ENCODE results near the gene POLR1H.

The POLR1H gene

DNA sequence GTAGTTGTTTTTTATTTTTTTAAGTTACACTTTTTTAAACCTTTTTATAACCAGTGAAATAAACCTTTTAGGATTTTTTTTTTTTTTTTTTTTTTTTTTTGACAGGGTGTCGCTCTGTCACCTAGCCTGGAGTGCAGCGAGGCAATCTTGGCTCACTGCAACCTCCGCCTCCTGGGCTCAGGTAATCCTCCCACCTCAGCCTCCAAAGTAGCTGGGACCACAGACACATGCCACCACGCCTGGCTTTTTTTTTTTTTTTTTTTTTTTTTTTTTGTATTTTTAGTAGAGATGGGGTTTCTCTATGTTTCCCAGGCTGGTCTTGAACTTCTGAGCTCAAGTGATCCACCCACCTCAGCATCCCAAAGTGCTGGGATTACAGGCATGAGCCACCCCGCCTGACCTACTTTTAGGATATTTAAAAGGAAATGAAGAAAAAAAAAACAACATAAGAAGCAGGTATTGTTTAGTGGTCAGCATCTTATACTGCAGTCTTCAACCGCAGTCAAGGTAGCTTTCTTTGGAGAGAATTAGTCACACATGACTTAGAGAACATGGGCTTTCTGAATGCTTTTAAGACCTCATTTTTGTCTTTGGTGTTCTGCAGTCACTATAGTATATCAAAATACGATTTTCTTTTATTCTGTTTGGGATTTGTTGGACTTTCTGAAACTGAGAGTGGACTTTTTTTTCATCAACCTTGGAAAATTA, 1.6 kb downstream of the POLR1H start:
- DNase-seq, result no peak

DNA sequence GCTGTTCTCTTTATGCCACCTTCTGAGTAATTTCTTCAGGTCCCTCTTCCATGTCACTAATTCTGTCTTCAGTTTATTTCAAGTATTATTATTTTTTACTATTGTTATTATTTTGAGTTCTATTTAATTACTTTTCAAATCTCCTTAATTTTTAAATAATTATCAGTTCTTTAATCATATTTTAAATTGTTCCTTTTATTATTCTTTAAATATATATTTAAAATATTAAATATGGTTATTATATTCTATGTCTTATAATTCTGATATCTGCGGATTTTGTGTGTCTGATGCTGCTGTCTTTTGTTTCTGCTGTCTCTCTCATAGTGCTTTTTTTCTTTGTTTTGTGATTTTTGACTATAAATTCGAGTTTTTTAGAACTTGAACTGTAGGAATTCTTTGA, 2.2 kb downstream of the POLR1H start:
- no peak for DNase-seq

DNA sequence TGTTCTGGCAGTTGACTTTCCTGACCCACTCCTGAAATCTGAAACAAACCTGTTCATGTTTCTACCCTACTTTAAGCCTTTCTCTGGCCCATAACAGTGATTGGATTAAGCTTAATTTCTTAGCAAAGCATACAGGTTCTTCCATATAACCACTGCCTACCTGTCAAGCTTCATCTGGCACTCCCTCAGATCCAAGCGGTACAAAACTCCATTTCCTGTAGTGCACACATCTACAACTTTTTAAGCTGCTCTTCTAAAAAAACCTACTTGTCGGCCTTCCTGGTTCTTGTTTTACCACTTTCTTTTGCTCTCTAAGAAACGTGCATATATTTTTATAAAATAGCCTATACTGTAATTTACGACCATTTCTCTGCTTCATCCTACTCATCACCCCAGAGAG, 5.0 kb downstream of the POLR1H start:
- no peak for DNase-seq

DNA sequence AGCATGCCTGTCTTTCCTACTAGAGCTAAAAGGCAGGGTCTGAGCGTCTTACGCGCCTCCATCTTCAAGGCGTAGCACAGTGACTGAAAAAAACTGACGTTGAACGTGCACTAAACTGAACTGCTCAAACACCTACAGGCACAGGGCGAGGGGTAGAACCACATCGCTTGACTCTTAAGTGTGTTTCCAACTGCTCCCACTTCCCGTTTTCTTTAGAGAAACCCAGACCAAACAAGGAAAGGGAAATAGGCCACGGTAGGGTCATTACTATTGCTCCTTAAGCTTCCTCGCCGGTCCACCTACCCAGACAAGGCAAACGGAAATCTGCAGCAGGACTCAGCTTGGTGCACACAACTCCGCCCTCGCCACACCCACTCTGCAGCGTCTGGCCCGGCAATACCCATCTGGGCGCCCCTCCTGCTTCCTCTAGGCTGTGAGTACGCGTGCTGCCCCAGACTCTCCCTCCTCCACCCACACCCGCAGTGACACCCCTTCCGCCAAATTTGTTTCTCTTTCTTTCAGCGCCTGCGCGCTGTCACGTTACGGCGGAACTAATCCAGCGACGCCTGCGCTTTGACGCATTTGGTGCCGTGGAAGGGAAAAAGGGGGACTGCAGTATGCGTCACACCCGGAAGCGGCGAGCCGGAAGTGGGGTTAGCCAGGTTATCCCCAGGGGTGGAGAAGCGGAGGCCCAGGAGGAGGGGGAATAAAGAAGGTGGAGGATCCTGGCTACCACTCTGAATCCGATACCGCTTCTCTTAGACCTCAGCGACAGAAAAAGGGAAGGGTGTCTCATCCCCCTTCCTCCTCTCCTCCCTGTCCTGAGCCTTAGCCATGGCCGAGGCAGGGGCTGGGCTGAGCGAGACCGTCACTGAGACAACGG, 5.8 kb downstream of the POLR1H start, which contains the start of gene PPP1R11:
Gene PPP1R11 (plus strand): TSS at position 622 of the 883 bp plus-strand sequence. CDS start 213 bp downstream, at position 835.
- peak; percentile 100 for DNase-seq

DNA sequence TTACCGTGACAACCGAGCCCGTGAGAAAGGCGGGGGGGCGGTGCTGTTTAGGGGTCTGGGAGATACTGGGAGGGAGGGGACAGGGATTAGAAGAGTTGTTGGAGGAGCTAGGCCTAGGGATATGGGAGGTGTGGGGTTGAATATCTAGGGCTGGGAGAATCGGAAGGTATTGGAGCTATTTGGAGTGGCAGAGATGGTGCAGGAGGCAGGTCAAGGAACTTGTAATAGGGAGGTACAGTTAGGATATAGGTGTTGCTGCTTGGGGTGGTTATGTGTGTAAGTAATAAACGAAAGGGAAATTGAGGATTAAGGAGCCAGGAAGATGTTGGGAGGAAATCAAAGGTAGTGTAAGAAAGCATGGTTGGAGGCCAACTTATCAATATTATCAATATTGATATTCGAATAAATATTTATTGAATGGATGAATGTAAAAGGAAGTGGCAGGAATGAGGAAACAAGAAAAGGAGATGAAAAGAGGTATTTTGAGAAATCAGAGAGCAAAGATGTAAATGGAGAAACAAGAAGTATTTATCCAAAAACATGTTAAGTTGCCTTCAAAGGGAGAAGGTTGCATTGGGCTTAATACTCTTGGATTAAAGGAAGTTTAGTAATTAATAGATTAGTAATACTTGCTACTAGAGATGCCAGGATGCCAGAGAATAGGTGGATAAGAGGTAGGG, 6.5 kb downstream of the POLR1H start:
- no peak for DNase-seq

DNA sequence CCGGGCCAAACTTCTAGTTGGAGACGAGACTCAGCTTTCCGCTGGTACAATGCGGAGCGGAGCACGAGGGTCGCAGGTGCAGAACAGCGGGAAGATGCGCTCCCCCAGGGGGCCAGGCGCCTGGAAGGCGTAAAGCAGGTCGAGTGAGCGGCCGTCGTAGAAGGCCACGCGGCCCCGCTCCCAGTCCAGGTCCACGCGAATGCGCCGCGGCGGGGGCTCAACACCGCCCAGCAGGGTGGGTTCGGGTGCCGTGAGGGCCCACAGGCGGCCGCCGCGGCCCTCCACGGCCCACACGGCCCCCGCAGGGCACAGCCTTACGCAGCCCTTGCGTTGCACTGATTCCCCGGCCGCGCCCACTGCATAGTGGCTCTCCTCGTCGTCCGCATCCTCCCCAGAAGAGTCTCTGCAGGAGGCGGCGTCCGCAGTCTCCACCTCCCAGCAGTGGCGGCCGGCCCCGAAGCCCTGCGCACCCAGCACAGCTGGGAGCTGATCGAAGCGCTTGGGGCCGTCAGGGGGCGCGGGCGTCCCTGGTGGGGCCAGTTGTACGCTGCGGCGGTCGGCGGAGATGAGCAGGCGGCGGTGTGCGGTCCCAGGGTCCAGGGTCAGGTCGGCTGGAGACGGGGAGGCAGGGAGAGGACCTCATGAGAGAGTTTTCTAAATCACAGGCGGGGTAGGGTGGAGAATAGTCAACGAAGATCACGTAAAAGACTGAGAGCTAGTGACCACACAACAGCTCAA, 10.2 kb downstream of the POLR1H start:
- DNase-seq, result no peak

DNA sequence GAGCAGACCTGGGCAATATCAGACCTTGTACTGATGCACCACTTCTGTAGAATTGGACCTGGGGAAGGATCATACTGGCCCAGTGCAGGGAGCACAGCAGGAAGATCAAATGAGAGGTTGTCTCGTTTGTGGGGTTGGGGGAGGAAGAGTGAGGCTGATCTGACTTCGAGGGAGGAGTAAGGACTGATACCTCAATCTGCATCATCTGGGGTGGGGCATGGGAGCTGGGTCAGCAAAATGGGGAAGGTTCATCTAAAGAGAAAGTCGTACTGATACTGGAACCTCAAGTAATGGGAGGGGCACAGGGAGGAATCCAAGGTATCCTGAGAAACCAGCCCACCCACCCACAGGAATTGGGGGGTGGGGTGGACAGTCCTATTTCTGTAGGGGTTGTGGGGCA, 10.8 kb downstream of the POLR1H start:
- DNase-seq, result no peak

DNA sequence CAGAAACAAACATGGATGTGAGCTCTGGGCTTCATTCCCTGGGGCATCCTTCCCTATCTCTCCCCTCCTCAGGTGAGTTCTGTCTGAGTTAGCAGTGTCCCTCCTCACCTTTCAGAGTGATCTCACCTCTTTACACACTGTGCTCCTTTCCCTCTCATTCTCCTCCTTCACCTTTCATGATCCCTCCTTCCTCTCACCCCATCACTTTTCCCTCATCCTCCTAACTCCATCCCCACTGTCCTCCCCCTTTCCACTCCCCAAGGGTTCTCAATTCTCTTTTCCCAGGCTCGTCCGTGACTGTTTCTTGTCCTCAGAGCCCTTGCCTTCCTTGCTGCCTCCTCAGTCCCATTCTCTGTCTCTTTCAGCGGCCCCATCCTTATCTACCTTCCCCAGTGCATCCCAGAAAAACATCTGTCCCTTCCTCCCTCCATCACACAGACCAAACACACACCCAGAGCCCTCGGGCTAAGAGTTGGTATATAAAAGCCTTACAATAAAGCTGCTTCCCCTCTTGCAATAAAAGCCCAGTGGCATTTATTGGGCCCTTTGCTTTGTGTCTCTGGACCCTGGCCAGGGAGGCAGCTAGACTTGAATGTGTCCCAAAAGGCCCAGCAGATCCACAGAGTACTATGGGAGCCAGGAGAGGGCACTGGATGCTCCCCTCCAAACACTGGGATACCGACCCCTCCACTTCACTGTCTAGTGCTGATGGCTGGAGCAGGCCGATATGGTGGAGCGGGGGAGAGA, 12.6 kb downstream of the POLR1H start:
- no peak for DNase-seq

DNA sequence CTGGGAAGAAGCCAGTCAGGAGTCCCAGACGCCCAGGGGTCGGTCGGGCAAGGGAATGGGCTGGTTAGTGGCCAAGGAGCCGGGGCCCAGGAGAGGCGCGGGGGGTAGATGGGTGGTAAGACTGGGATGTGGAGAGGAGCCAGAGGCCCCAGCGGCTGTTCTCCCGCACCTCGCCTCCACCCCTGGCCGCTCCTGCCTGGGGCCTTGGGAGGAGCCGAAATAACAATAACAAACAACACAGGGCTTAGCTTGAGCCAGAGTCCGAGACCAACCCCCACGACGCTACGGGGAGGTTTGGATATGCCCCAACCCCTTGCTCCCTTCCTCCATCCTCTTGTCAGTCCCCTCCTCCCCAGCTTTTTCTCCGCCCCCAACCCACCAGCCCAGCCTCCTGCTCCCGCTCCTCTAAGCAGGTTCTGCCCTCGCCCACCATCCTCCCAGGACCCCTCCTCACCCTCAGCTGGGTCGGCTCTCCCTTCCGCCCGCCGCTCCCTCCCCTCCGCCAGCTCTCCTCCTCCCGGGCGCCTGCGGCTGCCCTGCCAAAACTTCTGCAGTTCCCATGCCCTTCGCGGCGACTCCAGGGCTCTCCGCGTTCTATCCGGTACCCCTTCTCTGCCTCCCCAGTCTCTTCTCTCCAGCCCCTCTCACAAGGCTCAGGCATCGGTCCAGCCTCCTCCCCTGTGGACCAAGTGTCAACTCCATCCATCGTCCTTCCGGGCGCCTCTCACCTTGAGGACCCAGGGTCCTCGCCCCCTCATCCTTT, 13.4 kb downstream of the POLR1H start:
- DNase-seq, result no peak

DNA sequence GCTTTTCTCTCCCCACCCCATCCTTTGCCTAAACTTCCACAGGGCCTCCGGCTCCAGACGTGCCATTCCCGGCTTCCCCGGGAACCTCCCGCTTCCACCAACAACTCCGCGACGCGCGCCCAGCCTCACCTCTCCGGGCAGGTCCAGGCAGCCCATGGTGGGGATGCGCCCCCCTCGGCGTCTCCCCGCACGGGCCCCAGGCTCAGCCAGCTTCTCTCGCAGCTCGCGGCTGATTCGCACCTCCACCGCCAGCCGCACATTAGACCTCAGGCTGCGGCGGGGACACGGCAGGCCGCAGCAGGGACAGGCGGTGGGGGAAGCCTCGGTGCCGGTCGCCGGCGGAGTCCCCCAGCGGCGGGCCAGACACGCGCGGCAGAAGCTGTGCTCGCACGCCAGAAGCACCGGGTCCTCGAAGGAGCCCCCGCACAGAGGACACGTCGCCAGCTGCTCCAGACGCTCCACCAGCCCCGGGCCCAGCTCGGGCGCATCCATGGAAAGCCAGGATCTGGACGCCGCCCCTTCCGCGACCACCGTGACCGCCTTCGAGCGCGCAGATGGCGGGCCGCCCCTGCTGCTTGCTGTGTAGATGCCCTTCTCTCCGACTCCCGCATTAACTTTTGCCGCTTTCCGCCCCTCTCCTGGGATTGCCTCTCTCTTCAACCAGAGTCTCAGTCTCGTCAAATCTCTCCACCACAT, 14.2 kb downstream of the POLR1H start, which contains the start of gene RNF39:
Gene RNF39 (minus strand): TSS at position 676 of the 696 bp plus-strand sequence. CDS start 184 bp downstream, at position 492.
- no peak for DNase-seq

DNA sequence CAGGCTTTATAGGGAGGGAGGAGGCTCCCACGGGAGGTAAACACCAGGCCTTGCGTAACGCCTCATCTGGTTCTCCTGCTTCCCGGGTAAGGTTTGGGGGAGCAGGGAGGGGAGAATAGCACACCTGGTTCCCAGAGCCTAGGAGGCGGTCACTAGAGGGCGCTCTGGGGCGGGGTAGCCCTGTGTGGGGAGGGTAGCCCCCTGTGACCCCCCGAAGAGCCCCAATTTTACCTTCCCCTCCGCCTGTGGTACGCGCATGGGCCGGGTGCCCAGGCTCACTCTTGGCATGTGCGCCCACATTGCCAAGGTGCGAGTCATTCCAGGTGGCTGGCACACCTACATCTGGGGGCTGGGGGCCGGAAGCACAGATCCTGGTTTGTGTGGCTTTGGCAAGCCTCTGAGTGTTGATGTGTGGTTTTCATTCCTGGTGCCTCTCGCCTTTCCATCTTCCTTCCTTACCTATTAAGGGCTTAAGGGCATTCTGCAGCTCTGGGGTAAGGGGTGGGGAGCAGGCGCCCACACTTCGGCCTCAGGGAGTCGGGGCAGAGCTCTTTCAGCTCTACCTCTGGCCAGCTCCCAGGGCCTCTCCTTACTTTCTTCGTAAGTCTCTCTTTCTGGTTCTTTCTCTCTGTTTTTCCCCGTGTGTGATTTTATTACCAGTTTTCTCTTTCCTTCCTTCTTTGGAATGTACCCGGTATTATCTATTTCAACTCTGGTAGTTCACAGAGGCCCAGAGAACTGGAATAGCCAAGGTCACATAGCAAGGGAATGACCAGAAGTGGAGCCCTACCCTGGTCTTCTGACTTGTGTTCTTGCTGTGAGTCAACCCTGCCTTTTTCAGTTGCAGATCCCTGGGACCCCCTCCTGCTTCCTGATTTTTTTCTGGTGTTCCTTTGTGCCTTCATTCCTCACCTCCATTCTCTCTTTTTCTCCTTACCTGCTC, 15.0 kb downstream of the POLR1H start:
- no peak for DNase-seq

DNA sequence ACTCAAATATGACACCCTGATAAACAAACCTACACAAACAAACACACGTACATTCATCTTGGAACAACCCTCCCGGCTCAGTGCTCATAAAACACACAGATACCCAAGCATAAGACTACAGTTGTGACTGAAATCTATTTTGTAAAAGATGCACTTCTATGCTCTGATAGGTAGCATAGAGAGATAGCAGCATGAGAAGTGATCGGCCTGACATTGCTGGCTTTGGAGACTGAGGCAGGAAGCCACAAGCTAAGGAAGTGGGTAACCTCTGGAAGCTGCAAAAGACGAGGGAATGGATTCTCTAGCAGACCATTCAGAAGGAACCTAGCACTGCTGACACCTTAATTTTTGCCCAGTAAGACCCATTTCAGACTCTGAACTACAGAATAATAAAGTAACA, 16.2 kb downstream of the POLR1H start:
- no peak for DNase-seq

DNA sequence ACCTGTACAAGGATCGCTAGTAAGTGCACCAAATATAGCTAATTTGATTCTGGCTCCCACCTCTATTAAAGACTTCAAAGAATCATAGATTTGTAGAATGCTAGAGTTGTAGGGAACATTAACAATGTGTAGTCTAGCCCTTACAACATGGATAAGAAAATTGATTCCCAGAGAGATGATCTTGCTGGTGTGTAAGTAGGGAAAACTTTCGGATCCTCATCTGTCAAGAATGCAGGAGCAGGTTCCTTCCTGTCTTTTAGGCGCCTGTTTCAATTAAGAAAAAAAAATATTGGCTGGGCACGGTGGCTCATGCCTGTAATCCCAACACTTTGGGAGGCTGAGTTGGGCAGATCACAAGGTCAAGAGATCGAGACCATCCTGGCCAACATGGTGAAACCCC, 26.8 kb downstream of the POLR1H start:
- DNase-seq, result no peak

DNA sequence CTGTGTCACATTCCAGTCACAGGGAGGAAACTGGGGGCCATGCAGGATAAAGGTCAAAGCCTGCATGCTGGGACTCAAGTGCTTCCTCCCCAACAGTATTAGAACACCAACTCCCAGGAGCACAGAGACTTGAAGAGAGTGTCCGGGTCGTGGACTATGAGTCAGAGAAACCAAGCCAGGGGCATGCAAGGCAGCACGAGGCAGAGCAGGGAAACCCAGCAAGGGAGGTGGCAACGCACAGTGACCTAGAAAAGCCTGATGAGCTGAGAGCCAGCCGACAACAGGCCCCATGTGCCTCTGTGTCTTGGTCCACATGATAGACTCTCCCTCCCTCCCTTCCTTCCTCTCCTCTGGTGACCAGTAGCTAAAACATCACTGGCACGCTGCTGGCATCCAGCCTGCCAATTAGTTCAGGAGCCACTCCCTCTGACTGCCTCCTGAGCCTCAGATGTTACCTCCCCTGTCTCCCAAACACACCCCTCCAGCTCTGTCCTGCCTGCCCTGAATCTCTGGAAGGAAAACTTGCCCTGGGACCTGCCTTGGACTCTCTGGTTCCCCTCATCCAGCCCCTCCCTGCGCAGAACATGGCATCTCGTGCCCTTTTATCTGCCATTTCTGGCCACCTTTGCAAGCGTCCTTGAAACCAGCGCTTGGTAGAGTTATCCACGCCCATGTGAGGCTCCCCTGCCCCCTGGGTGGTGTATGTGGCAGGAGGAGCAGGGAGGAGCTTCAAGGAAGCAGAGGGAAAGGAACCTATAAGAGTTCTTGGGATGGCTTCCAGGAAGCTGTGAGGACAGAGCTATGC, 30.7 kb downstream of the POLR1H start:
- no peak for DNase-seq

DNA sequence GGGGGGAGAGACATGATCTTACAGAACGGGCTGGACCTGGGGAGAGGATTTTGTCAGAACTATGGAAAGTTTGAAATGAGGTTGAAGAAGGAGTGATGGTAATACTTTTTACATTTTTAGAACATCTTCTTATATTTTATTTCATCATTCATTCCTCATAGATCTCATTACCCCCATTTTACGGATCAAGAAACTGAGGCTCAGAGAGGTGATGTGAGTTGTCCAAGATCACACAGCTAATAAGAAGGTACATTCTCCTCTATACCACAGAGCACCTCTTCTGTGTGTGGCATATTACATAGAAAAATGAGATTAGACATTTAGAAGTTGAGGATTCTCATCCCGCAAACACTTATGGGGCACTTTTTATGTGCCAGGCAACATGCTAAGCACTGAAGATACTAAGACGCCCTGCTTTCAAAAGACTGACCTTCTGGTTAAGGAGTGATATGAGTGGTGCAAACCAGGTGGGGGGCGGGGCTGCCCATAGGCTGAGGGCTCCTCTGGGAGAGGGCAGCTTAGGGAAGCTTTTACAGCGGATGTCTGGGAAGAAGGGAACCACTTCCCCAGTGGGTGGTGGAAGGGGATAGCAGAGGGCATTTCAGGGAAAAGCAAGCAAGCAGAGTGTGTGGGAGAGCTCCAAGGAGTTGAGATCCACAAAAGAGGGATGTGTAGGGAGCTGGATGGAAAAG, 31.9 kb downstream of the POLR1H start:
- DNase-seq, result no peak

DNA sequence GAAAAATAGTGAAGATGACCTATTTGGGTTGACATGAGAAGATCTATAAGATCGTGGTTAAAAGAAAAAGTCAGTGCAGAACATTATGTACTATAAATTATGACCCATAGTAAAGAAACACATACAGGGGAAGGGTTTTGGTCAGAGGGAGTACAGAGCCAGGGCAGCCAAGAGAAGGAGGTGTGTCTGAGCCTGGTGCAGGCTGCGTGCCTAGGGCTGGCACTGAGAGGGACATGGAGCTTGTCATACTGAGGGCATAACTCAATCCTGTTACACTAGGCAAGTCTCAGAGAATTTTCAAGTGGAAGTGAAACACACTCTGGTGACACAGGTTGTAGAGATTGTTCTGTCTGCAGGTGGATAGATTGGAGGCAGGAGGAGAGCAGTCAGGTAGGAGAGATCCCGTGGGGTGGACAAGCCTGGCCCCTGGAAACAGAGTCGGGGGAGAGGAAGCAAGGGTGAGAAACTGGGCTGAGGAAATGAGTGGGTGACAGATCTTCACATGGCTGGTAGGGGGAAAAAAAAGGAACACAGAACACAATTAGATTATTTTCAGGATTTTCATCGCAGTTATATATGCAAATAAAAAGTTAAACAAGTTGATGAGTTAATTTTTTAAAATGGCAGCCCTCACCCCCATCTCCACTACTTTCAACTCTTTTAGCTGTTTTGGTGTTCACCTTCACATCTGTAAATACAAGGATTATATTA, 33.0 kb downstream of the POLR1H start:
- DNase-seq, result no peak

DNA sequence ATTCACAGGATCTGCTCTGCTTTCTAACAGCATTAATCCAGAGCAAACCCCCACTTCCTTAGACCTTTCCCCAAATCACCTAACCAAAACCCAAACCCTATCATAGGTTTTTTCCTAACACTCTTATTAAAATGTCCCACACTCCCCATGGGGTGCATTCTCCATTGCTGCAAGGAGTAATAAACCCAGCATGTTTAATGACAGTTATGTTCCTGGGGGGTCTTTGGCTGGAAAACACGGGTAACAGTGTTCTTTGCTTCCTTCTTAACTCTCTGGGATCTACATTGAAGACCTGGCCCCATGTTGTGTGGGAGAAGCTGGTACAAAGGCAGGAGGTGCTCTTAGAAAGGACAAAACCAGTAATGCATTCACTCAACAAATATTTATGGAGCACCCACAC, 35.8 kb downstream of the POLR1H start:
- no peak for DNase-seq
